Dermis microvascular lymphatic vessel endothelial cell (primary cell): ENCODE data around the gene MIB1. TPM values are rescaled to one million over a fixed set of nuclear protein-coding genes. Genes with fewer than 3 reads are reported as not detected.
"Not testable (repeated sequence)": the region's sequence is repeated elsewhere in the genome, so short reads cannot be mapped to it uniquely, and the experiment has no call there.

Source experiments
- DNase-seq, 2 donors: peaks; one replicate each; pipeline versions ENCODE4 v3.0.0 to v3.0.0-alpha.2; 2010; ENCODE audit warnings: low read depth in 2 of 2
- total RNA-seq: library from RNA; depleted of rRNA; stranded (reverse); fragments of >200 nt; gene quantifications from 2 replicates; pipeline ENCODE4 v1.2.1, GENCODE V29; 2014

Gene MIB1
- total RNA-seq, 1 donor from 2014 or later: 36.5 TPM

DNA sequence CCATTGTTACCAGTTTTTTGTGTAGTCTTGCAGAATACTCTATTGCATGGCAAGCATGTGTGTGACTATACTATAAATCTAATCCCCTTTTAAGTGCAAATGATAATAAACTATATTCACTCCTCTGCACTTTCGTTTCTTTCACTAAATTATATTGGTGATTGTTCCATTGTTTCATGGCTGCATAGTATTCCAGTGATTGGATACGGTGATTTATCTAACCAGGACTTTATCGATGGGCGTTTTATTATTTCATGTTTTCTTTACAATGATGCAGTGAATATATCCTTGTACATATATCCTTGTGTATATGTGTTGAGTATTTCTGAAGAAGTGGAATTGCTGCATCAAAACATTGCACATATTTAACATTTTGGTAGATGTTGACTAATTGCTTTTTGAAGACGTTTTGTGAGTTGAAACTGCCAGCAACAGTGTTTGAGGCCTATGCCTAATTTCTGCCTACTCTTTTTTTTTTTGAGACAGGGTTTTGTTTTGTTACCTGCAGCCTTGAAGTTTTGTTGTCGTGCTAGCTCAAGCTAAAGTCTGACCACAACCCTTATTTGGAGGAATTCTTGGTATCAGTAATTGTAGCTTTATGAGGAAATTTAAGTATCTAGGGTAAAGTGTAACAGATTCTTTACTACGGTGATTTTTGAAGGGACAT lies 2.7 kb downstream of the MIB1 start:
- DNase-seq: no peak

DNA sequence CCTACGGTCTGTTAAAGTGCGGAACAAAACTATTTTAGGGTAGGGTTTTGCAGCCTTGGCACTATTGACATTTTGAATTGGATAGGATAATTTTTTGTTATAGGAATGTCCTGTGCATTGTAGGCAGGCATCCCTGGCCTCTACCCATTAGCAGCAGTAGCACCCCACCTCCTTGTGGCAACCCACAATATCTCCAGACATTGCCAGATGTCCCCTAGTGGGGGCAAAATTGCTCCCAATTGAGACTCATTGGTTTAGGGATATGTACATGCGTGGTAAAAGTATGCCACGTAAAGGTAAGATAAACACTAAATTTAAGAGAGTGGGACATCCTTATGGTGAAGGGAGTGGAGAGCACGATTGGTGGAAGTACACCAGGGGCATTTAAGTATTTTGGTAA lies 4.6 kb downstream of the MIB1 start:
- DNase-seq: no peak

DNA sequence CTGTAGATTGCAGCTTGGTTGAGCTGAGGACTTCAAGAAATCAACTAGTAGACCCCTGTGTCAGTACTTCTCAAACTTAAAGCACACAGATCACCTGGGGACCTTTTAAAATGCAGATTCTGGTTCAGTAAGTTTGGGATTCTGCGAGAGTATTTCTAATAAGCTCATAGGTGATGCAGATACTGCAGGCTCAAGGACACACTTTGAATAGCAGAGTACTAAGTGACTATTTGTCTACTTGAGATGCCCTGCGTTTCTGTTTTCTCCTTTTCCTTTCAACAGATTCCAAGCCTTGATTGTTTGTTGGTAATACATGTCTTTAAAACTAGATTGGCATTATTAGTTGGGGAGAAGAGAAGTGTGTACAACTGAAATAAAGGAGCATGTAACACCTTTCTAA lies 6.7 kb downstream of the MIB1 start:
- DNase-seq: no peak

DNA sequence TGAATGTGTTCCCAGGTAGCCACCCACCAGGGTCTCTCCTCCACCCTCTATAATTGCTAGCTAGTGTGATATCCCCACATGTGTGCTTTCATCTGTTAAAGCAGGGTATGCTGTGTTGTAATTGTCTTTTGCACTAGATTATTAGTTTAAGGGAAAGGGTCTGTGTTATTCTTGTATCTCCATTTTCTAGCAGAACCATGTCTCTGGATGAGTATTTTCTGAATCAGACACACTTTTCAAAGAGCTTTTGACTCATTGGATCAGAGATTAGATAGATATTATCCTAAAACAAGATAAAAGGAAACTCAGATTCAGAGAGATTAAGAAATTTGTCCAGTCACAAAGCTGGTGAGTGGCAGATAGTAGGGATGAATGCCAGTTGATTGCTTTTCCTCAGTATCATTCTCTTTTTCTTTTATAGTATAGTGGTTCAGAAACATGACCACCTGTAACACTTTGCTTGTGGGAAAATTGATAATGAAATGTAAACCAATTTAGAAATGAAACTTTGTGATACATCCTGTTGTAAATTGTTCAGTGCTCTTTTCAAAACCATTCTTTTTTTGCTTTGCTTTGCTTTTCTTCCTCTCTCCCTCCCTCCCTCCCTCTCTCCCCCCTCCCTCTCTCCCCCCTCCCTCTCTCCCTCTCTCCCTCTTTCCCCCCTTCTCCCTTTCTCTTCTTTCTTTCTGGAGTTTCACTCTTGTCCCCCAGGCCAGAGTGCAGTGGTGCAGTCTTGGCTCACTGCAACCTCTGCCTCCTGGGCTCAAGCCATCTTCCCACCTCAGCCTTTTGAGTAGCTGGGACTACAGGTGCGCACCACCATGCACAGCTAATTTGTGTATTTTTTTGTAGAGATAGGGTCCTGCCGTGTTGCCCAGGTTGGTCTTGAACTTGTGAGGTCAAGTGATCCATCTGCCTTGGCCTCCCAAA lies 7.4 kb downstream of the MIB1 start:
- no peak for DNase-seq

DNA sequence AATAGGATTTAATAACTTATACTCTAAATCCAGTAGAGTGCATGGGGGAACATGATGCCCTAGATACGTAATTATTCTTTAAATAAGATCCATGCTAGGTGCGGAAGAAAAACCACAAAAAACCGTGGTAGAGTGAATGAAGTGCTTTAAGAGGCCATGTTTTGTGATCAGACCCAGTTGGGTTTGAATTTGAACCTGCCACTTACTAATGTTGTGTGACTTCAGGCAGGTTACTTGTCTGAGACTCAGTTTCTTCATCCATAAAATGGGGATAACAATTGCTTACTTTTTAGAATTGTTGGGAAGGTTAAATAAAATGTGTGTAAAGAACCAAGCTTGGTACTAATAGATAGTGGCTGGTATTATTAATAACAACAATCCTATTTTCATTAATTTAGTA lies 17.2 kb downstream of the MIB1 start:
- DNase-seq: no peak

DNA sequence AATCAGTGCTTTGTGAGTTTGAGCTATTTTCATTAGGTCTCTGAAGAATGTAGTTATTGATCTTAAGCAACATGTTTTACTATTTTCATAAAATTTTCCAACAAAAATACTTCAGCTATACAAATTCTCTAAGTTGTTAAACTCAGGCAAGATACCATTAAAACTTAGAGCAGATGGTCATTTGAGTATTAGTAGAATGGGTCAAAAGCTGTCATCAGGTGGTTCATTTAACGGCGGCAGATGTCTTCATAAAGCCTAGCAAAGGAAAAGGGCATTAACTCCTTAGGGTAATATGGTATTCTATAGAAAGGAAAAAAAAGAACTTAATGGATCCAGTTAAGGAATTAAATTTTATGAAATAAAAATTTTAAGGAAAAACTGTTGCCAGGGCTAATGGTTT lies 19.2 kb downstream of the MIB1 start:
- no peak for DNase-seq

DNA sequence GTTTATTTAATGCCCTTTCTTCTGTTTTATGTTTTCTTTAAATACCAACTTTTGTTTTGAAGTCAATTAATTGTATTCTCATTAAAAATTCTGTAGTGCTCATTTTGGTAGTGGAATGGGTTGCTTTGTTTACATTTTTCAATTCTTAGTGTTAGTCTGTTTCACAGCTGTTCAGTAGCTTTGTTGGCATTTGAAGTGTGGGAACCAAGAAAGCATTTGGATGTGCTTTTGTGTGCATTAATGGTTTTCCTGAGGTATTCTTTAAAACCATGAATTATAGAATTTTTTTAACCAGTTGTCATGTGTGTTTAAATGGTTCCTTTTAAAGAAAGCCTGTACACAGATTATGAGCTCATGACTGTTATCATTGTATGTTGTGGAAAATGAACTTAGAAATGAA lies 19.7 kb downstream of the MIB1 start:
- DNase-seq: no peak

DNA sequence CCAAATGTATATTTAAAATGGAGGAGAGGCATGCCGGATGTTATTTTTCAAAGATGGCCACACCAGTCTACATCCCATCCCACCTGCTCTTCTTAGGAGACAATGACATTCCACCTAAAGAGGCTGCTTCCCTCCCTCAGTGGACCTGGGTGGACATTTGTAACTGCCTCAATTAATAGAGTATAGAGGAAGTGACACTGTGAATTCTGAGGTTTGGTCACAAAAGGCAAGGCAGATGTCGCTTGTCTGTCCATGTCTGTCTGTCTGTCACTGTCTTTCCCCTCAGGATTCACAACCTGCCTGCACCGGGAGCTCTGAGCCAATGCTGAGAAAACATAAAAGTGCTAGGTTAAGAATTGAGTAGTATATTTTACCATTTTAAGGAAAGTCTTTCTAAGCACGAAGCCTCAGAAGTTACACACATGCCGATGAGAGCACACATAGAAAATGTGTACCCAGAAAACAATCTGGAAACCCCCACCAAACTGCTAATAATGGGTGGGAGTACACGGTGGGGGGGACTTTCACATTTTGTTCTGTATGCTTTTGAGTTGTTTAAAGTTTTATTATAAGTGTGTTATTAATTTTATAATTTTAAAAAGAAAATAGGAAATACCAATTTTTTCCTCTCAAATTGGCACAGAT lies 21.0 kb downstream of the MIB1 start:
- DNase-seq: no peak

DNA sequence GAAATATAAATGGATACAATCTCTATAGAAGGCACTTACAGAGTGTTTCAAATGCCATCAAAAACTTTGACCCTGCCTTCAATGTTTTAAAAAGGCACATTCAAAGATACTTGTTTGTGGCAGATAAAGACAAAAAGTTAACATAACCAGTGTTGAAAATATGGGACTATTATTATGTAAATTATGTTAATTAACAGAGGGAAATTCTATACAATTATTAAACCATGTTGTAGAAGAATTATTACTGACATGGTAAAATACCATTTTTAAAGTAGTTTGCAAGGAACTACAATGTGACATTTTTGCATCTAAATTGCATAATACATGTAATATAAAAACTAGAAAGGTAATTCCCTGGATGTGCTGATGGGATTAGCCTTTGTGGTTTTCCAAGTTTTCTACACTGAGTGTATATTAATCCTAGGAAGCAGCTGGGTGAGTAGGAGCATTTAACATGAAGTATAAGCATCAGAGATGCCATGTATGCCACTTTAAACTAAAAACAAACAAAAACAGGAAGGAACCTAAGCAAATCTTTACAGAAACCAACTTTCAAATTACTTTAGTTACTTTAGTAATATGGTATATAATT lies 21.7 kb downstream of the MIB1 start:
- DNase-seq: no peak

DNA sequence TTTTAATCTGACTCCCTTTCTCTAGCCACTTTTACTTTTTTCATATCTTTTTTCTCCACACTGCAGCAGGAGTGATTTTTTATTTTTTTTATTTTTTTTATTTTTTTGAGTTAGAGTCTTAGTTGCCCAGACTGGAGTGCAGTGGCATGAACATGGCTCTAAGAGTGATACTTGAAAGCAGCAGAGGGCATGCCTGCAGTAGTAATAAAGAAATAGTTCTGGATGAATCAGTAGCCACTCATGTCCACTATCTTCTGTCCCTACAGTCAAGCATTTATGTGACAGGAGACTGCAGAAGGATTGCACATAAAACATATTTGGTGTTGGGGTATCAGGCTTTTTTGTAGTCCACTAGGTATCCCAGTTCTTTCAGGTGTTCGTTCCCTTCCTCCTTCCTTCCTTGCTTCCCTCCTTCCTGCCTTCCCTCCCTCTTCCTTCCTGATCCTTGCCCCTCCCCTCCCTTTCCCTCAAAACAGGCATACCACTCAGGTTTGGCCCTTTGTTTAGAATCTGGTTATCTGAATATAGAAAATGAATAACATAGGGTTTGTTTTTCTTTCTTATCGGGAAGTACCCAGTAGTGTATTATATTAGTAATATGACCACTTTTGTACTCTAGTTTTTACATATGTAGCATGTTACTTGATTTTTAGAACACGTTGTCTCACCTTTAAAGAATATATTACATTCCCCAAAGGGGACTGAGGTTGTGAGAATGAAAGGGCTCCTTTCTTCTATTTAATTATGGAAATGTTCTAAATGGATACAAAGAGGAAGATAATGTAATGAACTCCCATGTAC lies 23.5 kb downstream of the MIB1 start:
- peak in 1 of 2 donors; percentile 10 for DNase-seq

DNA sequence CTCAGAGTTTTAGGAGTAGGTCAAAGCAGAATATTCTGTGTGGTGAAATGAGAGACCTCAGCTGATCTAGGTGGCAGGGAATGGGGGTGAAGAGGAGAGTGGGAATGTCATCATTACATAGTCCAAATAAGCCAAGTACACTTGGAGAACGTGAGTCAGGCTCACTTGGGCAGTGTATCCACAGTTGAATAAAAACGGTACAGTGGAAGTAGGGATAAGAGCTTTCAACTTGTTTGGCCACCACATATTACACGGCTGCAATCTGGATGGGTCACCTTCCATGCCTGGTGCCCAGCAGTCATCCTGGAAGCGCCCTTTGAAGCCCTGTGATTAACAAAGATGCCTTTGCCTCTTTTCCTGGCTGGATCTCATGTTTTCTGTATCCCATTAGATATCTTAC lies 28.6 kb downstream of the MIB1 start:
- no peak for DNase-seq

DNA sequence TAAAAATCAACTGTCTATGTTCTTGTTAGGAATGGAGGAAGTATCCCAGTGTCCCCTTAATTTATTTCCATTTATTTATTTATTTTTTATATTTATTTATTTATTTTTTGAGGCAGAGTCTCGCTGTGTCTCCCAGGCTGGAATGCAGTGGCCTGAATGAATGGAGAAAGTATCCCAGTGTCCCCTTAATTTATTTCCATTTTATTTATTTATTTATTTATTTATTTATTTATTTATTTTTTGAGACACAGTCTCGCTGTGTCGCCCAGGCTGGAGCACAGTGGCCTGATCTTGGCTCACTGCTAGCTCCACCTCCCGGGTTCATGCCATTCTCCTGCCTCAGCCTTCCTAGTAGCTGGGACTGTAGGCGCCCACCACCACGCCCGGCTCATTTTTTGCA lies 34.1 kb downstream of the MIB1 start:
- DNase-seq: no peak

DNA sequence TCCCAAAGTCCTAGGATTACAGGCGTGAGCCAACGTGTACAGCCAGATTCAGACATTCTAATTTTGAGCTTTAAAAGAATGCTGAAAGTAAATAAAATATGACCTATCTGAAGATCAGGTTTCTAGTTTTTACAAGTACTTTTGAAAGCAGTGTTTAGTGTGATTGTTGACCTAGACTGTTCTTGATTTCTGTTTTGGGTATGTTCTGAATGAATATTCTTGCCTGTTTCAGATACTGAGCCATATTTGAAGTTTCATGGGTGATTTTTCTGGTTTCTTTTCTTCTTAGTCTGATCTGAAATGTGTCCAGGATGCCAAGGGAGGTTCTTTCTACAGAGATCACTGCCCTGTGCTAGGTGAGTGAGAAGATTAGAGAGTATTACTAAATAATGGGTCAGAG lies 37.2 kb downstream of the MIB1 start:
- DNase-seq: no peak

DNA sequence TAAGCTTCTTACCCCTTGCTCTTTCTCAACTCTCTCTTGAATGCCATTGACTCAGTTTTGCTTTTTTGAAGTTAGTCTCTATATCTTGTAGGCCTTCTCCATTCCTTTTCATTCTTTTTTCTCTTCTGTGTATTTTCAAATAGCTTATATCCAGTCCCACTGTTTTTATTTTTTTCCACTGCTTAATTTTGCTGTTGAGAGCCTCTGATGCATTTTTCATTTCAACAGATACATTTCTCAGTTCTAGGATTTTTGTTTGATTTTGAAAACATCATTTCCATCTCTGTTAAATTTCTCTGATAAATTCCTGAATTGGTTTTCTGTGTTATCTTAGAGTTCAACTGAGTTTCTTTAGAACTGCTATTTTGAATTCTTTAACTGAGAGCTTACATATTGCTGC lies 45.9 kb downstream of the MIB1 start:
- DNase-seq: no peak

DNA sequence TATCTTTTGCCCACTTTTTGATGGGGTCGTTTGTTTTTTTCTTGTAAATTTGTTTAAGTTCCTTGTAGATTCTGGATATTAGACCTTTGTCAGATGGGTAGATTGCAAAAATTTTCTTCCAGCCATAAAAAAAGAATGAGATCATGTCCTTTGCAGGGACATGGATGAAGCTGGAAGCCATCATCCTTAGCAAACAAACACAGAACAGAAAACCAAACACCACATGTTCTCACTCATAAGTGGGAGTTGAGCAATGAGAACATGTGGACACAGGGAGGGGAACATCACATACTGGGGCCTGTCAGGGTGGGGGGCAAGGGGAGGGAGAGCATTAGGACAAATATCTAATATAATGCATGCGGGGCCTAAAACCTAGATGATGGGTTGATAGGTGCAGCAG lies 55.5 kb downstream of the MIB1 start:
- not testable (repeated sequence) for DNase-seq

DNA sequence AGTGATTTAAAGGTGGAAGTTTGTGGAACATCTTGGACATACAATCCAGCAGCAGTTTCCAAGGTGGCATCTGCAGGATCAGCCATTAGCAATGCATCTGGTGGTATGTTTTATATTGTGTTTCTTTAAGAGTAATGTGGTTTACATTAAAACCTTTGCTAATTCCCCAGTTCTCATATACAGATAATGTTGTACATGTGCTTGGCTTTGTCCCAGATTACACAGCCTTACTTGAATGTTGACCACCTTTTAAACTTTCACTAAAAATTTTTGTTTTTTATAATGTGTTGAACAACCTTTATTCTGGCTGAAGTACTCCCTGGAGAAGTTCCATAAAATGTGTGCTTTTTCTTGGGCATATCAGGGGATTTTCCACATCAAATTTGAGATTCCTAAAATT lies 57.5 kb downstream of the MIB1 start:
- no peak for DNase-seq

DNA sequence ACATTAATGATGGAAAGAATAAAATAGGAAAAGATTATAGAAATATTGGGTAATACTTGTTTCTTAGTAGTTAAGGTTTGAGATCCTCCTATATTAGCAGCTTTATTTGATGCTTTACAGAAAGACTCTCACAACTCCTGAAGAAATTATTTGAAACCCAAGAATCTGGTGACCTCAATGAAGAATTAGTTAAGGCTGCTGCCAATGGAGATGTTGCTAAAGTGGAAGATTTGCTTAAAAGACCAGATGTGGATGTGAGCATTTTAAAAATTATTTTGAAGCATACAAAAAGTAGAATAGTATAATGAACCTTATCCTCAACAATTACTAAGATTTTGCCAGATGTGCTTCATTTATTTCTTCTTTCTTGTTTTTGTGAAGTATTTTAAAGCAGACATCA lies 59.1 kb downstream of the MIB1 start:
- DNase-seq: no peak

DNA sequence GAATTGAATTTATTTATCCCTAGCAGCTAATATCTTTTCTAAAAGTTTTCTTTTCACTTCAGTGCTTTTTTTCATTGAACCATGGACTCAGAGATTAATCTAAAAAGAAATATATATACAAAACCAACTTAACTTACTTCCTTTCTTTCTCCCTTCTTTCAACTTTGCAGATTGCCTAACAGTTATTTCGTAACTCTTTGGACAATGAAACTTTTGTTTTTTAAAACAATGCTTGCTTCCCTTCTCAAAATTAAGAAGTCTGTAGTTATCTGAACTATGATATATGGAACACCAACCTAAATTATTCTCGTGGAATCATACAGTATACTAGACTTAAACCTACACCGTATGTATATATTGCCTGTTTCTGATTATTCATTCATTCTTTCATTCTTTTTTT lies 62.9 kb downstream of the MIB1 start:
- DNase-seq: no peak

DNA sequence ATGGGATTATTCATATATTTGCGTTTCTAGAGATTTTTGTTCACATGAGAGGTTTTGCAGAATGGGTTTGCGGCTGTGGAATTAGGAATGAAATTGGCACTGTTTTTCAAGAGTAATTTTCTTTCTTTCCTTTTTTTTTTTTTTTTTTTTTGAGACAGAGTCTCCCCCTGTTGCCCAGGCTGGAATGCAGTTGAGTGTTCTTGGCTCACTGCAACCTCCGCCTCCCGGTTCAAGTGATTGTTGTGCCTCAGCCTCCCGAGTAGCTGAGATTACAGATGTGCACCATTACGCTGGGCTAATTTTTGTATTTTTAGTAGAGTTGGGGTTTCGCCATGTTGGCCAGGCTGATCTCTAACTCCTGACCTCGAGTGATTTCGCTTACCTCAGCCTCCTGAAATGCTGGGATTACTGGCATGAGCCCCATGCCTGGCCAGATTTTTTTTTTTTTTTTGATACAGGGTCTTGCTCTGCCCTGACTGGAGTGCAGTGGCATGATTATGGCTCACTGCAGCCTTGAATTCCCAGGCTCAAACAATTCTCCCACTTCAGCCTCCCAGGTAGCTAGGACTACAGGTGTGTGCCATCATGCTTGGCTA lies 65.3 kb downstream of the MIB1 start:
- DNase-seq: no peak

DNA sequence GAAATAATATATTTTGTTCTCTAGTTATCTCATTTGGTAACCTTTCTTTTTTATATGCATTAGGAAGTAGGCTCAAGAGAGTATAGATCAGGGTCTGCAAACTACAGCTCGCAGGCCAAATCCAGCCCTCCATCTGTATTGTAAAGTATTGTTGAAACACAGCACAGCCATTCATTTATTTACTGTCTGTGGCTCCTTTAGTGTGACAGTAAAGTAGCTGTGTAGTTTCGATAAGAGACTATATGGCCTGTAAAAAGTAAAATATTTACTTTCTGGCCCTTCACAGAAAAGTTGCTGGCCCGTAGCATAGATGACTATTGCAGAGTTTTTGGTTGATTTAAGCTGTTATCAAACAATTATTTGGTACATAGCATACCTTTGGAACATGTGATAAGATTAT lies 67.6 kb downstream of the MIB1 start:
- no peak for DNase-seq

DNA sequence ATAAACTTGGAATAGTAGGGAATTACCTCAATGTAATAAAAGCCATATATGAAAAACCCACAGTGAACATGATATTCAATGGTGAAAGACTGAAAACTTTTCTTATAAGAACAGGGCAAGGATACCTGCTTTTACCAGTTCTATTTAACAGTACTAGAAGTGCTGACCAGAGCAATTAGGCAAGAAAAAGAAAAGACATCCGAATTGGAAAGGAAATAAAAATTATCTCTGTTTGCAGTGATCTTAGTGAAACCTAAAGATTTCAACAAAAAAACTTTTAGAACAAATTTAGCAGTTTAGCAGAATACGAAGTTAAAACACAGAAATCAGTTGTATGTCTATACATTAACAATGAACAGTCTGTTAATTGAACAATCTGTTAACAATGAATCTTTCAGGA lies 69.1 kb downstream of the MIB1 start:
- DNase-seq: no peak
